Stimulated activated CD4-positive, alpha-beta T cell treated with anti-CD3 and anti-CD28 coated beads, Interleukin-15, amount 100 ng/mL, for 24 hours (primary cell): ENCODE measurements around the gene WBP4.
A peak's percentile ranks its signal among the peaks of the same experiment; 100 is the strongest.

Source experiments
- DNase-seq: peaks from one replicate; pipeline ENCODE4 v3.0.0-alpha.2; 2020

WBP4 gene

DNA sequence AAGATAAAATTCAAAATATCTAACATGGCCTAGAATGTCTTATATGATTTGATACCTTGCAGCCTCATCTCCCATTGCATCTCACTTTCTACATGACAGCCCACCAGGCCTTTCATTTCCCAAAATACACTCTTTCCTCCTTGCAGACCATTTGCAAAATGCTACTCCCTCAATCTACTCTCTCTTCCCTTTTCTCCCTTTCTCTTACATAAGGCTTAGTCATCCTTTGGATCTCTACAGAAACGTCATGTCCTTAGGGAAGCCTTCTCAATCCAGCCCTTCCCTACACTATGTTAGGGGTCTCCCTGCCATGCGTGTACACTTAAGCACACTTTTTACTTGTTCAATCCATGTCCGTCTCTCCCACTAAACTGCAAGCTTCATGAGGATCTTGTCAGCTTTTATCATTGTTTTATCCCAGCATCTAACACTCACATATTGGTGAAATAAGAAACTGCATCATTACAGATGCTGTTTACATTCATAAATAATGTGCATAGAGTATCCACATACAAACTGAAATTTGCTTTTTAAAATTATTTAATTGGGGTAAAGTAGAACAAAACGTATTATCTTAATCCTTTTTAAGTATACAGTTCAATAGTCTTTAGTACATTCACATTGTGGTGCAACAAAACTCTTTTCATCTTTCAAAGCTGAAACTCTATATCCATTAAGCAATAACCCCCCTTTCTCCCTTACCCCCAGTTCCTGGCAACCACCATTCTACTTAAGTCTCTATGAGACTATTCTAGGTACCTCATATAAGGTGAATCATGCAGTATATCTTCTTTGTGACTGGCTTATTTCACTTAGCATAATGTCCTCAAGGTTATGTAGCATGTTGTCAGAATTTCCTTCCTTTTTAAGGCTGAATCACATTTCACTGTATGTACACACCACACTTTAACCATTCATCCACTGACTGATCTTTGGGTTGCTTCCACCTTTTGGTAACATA is 11.5 kb upstream of the WBP4 start:
- no peak for DNase-seq

DNA sequence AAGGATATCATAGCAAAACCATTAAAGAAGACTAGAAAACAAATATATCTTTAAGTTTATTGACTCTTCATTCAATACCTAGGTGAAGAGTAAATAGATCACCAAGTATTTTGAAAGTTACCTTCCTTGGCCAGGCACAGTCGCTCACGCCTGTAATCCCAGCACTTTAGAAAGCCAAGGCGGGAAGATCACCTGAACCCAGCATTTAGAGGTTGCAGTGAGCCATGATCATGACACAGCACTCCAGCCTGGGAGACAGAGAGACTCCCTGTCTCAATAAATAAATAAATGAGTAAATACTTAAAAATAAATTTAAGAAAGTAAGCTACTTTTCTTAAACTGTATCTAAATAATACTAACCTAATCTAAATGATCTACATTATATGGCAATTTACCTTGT is 8.9 kb upstream of the WBP4 start:
- no peak for DNase-seq

GRCh38 chr13:41053384-41053826 is 7.9 kb upstream of the WBP4 start:
- no peak for DNase-seq

DNA sequence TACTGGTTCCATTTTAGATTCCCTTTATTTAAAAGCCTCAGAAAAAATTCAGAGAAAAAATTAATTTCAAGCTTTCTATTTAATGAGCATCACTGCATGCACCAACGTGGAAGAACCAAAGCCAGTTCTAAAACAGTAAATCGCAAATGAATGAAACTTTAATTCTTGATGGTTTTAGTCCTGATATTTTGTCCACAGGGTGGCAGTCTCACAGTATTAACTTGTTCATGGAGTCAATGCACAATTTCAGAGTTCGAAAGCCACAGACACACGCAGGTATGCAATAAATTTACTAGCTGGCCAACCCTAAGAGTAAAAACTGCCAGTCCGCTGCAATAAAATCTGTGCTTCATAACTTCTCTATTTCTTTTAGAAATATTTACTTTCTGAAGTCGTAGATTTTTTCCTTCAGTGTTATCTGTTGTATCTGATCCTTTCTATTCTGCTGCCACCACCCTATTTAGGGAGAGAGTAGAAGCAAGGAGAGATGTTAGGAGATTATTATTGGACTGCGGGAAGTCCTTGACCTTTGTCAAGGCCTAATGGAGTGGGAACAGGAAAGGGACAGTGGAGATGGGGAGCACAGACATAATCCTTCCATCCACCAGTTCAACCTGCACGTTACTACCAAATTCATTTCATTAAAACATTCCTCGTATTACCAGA is 7.0 kb upstream of the WBP4 start:
- DNase-seq = peak; percentile 43

- no peak for DNase-seq
Measured at GRCh38 chr13:41054919-41055619, 6.2 kb upstream of the WBP4 start.

GRCh38 chr13:41056194-41056593 is 5.1 kb upstream of the WBP4 start:
- DNase-seq = no peak

DNA sequence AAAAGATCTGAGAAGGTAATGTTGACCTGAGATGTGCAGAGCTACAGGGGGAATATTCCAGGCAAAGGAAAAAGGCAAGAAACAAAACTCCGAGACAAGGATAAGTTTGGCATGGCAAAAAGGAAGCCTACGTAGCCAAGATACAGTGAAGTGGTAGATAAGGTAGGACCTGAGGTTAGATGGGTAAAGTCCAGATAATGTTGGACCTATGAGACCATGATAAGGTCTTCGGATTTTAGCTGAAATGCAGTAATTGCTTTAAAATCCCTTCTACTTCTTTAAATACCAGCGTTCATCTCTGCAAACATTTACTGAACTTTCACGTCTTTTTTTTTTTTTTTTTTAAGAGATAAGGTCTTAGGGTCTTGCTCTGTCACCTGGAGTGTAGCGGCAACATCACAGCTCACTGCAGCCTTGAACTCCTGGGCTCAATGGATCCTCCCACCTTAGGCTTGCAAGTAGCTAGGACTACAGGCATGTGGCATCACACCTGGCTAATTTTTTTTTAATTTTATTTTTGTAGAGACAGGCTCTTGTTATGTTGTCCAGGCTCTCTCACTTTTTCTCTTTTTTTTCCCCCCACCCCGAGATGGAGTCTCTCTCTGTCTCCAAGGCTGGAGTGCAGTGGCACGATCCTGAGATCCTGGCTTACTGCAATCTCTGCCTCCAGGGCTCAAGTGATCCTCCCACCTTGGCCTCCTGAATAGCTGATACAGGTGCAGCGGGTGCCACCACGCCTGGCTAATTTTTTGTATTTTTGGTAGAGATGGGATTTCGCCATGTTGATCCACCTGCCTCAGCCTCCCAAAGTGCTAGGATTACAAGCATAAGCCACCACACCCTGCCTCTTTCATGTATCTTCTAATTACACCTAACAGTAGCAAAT is 4.2 kb upstream of the WBP4 start:
- no peak for DNase-seq

GRCh38 chr13:41058295-41059070 is 2.8 kb upstream of the WBP4 start:
- DNase-seq = no peak

DNA sequence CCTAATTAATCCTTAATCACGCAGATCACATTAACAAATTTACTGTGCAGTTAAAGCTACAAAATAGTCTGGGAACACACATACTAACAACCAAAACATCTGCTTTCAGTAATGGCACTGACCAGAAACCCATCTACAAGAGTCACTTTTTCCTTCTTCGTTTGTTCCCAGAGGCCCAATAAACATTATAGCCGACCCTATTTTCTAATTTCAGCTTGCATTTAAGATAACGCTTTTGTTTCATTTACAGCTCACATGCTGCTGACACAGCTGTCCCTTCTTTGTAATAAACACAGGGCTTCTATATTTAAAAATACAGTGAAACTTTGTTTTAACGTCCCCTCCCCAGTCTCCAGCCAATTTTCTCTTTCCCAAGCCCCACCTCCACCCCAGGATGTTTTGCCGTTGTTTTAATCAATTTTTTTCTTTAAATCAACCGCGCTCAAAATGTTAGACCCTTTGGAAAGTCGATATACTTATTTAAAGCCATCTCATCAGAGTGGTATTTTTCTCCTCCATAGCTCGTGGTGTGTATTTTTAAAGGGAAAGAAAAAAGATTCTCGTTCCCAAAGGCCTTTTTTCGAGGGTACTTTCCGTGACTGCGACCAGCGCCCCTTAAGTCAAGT is 1.7 kb upstream of the WBP4 start:
- no peak for DNase-seq

DNA sequence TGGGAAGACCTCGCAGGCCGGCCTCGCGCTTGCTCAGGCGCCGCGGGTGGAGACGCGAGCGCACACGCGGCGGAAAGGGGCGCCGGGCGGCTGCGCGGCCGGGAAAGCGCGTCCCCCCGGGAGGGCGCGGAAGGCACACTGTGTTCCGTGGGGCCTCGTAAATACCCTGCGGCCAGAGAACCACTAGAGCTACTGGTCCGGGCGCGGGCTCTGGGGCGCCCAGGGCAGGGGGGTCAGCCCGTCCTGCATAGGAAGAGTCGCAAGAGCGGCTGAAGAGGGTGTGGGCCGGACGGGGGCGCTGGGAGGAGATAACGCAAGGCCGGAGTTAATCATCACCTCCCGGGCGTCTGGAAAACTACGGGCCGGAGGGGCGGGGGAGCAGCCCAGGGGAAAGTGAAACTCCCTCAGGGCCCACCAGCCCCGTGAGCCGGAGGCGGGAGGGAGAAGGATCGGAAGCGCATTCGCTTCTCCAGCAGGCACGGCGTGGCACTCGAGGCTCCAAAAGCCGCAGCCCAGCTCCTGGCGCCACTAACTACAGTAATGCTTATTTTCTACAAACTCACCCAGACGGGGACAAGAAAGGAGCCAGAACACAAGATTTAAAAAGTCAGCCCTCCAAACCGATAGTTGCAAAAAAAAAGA is 1.1 kb upstream of the WBP4 start:
- DNase-seq = peak; percentile 90

DNA sequence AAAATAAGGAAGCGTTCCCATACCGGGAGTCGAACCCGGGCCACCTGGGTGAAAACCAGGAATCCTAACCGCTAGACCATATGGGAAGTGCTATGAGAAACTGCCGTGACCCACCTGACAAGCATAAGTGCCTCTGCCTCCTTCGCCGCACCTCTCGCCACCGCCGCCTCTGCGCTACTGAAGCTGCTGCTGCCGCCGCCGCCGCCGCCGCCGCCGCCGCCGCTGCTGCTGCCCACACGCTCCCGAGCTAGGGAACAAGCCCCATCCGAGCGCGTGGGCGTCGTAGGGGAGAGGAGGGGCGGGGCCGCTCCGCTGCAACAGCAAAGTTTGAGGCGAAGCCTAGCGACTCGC is 610 bp upstream of the WBP4 start:
- DNase-seq = peak; percentile 91

DNA sequence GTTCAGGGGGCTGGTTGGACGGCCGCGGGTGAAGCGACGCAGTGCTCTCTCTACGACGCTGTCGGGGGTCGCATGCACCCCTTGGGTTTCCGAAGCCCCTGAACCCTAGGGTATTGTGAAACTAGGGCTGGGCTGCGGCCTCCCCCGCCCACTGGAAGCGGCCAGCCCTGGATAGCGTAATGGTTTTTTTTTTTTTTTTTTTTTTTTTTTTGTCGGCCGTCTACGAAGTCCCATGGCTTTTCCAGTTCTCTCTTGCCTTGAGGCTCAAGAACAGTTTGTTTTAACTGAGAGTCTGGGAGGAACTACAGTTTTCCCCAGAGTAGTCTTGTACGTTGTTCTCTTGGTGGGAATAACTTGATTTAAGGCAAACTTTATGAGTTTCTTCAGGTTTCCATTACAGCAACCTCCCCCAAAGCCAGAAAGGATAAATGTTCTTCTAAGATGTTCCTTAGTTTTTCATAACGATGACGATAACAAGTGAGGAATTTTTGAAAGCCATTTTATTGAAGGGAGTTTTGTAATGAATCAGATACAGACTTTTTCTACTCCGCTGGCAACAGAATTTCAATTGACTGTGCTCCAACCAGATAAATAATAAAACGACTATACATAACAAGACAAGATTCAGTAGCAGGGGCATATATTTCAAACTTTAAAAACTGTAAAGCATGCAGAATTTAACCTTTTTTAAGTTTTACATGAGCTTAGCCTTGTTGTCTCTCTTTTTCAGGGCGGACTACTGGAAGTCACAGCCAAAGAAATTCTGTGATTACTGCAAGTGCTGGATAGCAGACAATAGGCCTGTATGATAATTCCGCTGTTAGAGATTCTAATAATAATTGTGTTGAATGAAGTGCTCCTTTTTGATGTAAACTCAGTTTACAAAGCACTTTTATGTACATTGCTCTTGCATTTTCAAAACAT is 867 bp downstream of the WBP4 start:
- no peak for DNase-seq

DNA sequence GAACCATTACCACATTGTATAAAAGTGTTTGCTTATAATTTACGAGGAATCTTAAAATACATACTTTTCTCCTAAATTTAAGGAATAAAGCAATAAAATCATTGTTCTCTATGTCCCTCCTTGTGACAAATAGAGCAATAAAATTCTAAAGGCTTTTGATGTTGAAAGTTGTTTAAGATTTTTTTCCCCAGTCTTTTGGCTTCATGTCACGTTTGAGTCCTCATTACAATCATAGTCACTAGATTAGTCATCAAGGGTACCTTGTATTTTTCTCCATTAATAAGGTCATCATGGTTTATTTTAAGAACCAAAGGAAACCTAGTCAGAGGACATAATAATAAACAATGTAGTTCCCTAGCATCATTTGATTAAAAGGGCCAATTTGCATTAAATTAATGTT is 3.2 kb downstream of the WBP4 start:
- no peak for DNase-seq

DNA sequence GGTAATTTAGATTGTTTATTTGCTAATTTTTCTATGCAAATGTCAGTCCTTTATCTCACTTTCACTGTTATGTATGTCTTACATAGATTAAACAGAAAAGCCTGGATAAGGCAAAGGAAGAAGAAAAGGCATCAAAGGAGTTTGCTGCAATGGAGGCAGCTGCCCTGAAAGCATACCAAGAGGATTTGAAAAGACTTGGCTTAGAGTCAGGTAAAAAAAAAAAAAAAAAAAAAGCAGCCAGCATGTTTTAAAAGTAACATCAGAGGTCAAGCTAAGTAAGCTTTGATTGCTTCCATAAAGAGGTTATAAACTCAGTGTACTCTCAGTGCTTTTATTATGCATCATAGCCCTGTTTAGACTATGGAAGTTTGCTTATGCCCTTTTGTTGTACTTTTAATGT is 3.8 kb downstream of the WBP4 start:
- no peak for DNase-seq

DNA sequence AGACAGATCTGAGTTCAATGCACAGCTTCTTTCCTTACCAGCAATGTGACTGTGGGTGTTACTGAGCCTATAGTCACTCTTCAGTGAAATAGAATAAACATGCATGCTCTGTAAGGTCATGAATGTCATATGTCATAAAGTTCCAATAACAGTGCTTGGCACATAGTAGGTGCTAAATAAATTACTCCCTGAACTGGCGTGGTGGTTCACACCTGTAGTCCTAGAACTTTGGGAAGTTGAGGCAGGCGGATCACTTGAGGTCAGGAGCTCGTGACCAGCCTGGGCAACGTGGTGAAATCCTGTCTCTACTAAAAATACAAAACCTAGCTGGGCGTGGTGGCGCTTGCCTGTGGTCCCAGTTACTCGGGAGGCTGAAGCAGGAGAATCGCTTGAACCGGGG is 13.2 kb downstream of the WBP4 start:
- no peak for DNase-seq

DNA sequence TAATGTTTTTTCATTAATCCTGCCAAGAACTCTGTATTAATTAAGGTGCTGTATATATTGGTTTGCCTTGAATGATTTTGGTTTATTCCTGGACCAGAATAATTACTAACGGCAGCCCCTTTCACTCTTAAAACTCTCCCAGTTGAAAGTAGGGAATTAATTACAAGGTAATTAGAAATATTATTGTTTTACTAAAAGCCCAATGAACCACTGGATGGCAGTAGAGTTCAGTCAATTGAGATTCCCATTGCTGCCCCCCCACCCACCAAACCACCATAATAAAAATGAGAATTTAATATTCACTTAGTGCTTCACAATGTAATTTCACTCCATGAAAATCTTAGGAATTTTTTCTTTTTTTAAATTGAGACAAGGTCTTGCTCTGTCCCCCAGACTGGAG is 13.7 kb downstream of the WBP4 start:
- DNase-seq = peak; percentile 30

- no peak for DNase-seq
Measured at GRCh38 chr13:41075485-41075884, 14.2 kb downstream of the WBP4 start.

GRCh38 chr13:41077475-41077874 is 16.2 kb downstream of the WBP4 start:
- DNase-seq = no peak

- DNase-seq = no peak
Measured at GRCh38 chr13:41079725-41080124, 18.4 kb downstream of the WBP4 start.
